ENCODE measurements around the gene FAM83D.
"Not testable (repeated sequence)": the region's sequence is repeated elsewhere in the genome, so short reads cannot be mapped to it uniquely, and the experiment has no call there.

Gene FAM83D

DNA sequence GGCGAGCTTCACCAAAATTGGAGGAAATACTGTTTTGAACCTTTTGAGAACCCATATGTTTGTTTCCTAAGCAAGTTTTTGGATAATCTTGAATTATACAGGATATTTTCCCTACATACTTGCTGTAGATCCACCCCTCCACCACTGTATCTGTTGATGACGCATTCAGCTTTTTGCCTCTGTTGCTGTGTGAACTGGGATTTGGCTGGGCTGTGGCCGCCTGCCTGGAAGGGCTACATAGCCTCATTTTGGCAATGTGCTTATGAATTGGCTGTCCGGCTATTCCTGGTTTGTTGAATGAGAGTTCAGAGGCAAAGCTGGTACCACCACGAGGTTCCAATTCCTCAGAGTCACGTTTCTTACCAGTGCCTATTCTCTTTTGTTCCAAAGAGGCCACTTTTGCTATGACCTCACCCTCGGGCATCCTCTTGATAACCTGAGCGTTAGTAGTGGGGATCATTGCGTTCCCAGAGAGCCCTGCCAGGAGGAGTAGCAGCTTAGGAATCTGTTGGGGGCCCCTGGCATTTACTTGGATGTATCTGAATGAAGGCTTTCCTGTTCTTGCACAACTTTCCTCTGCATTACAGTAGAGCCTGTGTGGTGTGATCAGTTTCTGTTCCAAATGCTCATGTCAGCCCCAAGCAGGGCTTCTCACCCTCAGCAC lies 6.4 kb downstream of the FAM83D start:
- no peak for DNase-seq (ENCODE audit: low read depth in 2 of 2)

GRCh38 chr20:38934530-38934929 lies 8.3 kb downstream of the FAM83D start:
- no peak for DNase-seq (ENCODE audit: low read depth in 2 of 2)

DNA sequence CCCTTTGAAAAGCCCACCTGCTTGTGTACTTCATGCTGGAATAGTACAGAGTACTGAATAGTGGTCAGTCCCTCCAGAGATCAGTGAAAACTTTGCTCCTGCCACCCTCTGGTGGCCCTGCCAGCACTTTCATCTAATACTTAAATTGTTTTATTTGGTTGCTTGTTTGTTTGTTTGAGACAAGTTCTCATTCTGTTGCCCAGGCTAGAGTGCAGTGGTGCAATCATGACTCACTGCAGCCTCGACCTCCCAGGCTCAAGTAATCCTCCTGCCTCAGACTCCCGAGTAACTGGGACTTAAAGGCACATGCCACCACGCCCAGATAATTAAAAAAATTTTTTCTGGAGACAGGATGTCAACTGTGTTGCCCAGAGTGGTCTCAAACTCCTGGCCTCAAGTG lies 9.1 kb downstream of the FAM83D start:
- no peak for DNase-seq (ENCODE audit: low read depth in 2 of 2)

GRCh38 chr20:38935967-38936407 lies 9.8 kb downstream of the FAM83D start:
- DNase-seq (ENCODE audit: low read depth in 2 of 2): no peak

GRCh38 chr20:38937000-38937399 lies 10.8 kb downstream of the FAM83D start:
- no peak for DNase-seq (ENCODE audit: low read depth in 2 of 2)

- no peak for DNase-seq (ENCODE audit: low read depth in 2 of 2)
These were observed 11.8 kb downstream of the FAM83D start for GRCh38 chr20:38937978-38938473.

GRCh38 chr20:38939686-38940085 lies 13.5 kb downstream of the FAM83D start:
- DNase-seq (ENCODE audit: low read depth in 2 of 2): no peak

- no peak for DNase-seq (ENCODE audit: low read depth in 2 of 2)
These were observed 14.4 kb downstream of the FAM83D start for GRCh38 chr20:38940644-38941043.

- no peak for DNase-seq (ENCODE audit: low read depth in 2 of 2)
These were observed 15.6 kb downstream of the FAM83D start for GRCh38 chr20:38941726-38942389.

- DNase-seq (ENCODE audit: low read depth in 2 of 2): no peak
These were observed 18.8 kb downstream of the FAM83D start for GRCh38 chr20:38945012-38945411.

- no peak for DNase-seq (ENCODE audit: low read depth in 2 of 2)
These were observed 20.6 kb downstream of the FAM83D start for GRCh38 chr20:38946836-38947235.

GRCh38 chr20:38947931-38948362 lies 21.7 kb downstream of the FAM83D start:
- no peak for DNase-seq (ENCODE audit: low read depth in 2 of 2)

DNA sequence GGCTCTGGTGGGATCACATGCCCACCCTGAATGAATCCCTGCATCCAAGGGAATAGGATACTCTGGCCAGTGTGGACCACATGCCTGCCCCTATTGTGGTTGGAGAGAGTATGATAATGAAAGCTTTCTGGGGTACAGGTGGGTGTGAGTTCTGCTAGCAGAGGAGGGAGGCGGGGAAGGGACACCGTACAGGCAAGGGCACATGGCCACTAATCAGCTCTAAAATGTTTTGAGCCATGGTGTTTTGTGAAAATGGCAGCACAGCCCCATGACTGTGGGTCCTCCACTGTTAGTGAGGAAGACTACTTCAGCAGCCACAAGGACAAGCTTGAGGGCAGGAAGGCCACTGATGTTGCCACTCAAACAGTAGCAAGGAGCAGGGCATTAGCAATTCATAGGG lies 24.0 kb downstream of the FAM83D start:
- no peak for DNase-seq (ENCODE audit: low read depth in 2 of 2)

GRCh38 chr20:38951611-38952010 lies 25.4 kb downstream of the FAM83D start:
- DNase-seq (ENCODE audit: low read depth in 2 of 2): no peak

- no peak for DNase-seq (ENCODE audit: low read depth in 2 of 2)
These were observed 25.9 kb downstream of the FAM83D start for GRCh38 chr20:38952153-38952552.

- DNase-seq (ENCODE audit: low read depth in 2 of 2): no peak
These were observed 27.6 kb downstream of the FAM83D start for GRCh38 chr20:38953630-38954340.

DNA sequence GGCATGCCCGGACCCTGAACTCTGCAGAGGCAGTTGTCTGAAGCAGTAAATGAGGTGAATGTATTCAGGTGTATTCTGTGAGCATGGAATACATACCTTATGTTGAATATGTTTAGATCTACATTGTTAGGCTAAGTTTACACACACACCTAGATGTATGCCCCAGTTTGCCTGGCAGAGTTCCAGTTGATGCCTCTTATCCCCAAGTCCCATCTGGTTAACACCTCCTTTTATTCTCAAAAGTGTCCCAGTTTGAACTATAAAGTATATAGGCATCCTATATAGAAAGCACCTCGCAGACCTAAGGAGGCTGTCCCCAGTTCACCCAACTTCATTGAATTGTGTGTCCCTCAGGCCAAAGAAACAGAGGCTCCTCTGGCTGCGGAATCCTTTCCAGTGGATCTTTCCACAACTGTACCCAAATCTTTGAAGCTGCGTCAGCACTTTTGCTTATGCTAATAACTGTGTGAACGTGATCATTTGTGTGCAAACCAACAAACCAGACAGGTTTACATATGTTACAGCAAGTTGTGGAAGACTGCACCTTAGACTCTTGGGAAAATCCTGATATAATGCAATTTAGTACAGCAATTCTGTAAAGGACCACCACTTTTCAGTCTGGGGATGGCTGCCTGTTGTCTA lies 31.1 kb downstream of the FAM83D start:
- DNase-seq (ENCODE audit: low read depth in 2 of 2): no peak

GRCh38 chr20:38957915-38958485 lies 31.8 kb downstream of the FAM83D start:
- no peak for DNase-seq (ENCODE audit: low read depth in 2 of 2)

GRCh38 chr20:38960187-38960687 lies 34.0 kb downstream of the FAM83D start:
- DNase-seq (ENCODE audit: low read depth in 2 of 2): not testable (repeated sequence)

GRCh38 chr20:38961530-38962043 lies 35.4 kb downstream of the FAM83D start:
- DNase-seq (ENCODE audit: low read depth in 2 of 2): peak in 1 of 2 donors; percentile 0
